ENCODE results near the gene PLCB1.

- TF ChIP-seq EZH2 (IDR thresholded peaks at IDR 0.05; ENCODE audit: borderline replicate concordance, low read length): no peak
- TF ChIP-seq, protein P1, sequence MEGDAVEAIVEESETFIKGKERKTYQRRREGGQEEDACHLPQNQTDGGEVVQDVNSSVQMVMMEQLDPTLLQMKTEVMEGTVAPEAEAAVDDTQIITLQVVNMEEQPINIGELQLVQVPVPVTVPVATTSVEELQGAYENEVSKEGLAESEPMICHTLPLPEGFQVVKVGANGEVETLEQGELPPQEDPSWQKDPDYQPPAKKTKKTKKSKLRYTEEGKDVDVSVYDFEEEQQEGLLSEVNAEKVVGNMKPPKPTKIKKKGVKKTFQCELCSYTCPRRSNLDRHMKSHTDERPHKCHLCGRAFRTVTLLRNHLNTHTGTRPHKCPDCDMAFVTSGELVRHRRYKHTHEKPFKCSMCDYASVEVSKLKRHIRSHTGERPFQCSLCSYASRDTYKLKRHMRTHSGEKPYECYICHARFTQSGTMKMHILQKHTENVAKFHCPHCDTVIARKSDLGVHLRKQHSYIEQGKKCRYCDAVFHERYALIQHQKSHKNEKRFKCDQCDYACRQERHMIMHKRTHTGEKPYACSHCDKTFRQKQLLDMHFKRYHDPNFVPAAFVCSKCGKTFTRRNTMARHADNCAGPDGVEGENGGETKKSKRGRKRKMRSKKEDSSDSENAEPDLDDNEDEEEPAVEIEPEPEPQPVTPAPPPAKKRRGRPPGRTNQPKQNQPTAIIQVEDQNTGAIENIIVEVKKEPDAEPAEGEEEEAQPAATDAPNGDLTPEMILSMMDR (conservative IDR thresholded peaks at IDR 0.05 in 1 of 2, IDR thresholded peaks at IDR 0.05 in 1 of 2; ENCODE audit: extremely low read depth in 1 of 2, insufficient read depth in 1 of 2, low read depth in 1 of 2, low read length in 2 of 2): no peak
Observed at GRCh38 chr20:8645326-8645725, 513.3 kb downstream of the PLCB1 start.
